ENCODE results near the gene COX7C.
"Not testable (repeated sequence)": the region's sequence is repeated elsewhere in the genome, so short reads cannot be mapped to it uniquely, and the experiment has no call there.

The COX7C gene, protein sequence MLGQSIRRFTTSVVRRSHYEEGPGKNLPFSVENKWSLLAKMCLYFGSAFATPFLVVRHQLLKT

DNA sequence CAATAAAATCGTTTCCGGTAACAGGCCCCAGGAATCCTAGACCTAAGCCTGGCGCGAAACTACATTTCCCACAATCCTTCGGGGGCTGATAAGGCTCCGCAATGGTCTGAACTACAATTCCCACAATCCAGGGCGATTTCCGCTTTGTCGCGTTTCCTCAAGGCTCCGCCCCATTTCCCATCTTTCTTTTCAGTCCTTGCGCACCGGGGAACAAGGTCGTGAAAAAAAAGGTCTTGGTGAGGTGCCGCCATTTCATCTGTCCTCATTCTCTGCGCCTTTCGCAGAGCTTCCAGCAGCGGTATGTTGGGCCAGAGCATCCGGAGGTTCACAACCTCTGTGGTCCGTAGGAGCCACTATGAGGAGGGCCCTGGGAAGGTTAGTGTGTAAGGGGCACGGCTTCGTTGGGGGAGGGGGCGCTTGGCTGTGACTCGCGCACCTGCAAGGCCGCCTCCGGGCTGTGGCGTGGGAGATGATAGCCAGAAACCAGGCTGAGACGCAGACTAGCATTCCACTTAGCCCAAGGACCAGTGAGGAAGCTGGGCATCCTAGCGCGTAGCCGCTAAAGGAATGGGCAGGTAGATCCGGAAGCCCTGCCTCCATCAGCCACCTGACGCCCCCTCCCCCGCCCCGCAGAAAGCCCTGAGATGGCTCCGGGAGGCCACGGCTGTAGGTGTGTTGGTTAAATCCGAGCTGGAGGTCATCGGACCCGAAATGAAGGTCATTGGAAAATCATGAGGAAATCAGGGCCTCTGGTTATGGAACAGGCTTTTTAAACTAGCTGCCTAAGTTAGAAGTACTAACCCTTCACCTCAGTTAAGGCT is at the start of gene COX7C:
Gene COX7C, plus strand, starts transcription at position 186 of the 821 bp plus-strand sequence. Its CDS starts 115 bp downstream, at position 301.
- DNase-seq (ENCODE audit: low read depth) = peak; percentile 92

DNA sequence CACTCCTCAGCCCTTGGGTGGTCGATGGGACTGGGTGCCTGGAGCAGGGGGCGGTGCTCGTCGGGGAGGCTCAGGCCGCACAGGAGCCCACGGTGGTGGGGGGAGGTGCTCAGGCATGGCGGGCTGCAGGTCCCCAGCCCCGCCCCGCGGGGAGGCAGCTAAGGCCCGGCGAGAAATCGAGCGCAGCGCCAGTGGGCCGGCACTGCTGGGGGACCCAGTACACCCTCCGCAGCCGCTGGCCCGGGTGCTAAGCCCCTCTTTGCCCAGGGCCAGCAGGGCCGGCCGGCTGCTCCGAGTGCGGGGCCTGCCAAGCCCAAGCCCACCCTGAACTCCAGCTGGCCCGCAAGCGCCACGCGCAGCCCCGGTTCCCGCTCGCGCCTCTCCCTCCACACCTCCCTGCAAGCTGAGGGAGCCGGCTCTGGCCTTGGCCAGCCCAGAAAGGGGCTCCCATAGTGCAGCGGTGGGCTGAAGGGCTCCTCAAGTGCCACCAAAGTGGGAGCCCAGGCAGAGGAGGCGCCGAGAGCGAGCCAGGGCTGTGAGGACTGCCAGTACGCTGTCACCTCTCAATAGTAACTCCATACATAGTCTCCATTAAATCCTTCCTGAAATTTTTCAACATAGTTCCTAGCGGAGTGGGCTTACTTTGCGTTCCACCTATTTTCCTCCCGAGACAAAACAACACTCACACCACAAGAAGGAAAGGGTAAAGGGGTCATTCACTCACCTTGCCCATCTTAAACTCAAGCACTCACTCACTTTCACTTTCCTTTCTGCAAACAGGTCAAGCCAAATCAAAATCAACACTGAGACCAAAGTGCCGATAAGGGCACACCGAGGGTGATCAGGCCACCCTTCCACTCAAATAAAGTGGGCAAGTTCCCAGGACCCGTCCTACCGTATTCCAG is 48.0 kb upstream of the COX7C start:
- DNase-seq (ENCODE audit: low read depth) = not testable (repeated sequence)

DNA sequence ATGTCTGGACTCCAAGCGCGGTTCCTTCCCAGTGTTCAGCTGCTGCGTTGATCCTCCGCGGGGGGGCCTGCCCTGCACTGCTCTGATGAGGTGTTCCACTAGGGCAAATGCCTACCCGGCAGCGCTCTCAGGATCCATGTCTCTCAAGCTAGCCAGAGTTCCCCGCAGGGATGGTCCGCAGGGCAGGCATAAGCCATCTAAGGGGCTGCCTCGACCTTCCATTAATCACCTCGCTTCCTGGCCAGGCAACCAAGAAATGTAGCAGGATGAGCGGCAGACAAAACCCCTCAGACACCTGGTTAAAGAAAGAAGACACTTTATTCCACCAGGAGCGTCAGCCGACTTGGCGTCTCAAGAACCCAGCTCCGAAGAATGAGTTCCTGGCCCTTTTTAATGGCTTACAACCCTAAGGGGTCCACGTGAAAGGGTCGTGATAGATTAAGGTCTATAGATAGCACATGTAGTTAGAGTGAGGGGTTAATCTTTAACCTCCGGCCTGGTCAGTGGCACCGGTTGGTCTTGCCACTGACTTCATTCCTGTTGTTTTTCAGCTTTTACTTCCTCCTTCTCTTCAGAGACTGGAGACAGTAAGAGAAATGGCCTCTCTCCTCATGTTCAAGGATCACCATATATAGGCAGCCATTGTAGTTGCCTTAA is 47.2 kb upstream of the COX7C start:
- no peak for DNase-seq (ENCODE audit: low read depth)

DNA sequence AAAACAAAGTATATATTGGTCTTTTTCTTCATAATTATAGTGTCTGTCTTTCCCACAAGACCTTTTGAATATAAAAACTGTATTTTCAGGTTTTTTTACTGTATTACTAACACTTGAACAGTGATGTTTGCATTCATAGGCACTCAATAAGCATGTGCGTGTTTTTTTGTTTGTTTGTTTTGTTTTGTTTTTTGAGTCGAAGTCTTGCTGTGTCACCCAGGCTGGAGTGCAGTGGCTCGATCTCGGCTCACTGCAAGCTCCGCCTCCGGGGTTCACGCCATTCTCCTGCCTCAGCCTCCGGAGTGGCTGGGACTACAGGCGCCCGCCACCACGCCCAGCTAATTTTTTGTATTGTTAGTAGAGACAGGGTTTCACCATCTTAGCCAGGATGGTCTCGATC is 46.6 kb upstream of the COX7C start:
- not testable (repeated sequence) for DNase-seq (ENCODE audit: low read depth)

DNA sequence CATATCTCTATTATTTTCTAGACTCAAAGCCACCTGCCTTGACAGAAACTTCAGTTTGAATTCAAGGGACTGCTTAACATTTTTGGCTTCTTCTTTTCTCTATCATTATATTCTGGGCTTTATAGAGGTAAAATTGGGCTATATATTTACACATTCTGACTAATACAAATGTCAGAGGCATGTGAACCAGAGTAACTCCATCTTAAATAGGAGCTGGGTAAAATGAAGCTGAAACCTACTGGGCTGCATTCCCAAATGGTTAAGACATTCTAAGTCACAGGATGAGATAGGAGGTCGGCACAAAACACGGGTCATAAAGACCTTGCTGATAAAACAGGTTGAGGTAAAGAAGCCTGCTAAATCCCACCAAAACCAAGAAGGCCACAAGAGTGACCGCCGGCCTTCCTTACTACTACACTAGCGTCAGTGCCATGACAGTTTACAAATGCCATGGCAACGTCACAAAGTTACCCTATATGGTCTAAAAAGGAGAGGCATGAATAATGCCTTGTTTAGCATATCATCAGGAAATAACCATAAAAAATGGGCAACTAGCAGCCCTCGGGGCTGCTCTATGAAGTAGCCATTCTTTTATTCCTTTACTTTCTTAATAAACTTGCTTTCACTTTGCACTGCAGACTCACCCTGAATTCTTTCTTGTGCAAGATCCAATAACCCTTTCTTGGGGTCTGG is 44.8 kb upstream of the COX7C start:
- no peak for DNase-seq (ENCODE audit: low read depth)

DNA sequence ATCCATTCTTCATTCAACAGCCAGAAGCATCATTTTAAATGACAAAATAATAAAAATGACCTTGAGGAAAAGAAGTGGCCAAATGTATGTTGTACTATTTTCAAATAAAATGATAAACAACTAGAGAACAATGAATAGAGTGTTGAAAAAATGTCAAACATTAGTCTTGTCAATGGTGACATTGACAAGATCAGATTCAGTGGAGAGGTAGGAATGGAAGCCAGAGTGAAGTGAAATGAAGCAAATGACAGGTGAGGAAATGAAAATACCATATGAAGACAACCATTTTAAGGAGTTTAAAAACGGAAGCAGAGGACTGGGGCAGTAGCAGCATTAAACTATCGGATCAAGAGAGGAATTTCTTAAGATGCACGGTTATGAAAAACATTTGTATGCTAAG is 38.2 kb upstream of the COX7C start:
- DNase-seq (ENCODE audit: low read depth) = no peak

DNA sequence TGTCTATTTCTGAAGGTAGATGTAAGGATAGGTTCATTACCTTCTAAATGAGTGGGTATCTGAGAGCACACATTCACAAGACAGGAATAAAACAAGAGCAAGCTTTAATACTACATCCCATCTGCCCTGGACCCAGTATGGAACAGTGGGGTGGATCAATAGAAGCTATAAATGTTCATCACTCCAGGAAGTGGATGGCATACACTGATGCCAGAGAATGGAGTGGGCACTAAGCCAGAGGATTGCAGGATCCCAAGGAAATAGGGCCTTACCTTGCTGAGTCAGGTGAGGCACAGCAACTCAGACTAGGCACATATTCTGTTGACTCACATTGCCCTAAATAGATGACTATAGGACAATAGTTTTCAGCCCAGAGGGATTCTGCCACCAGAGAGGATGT is 21.3 kb upstream of the COX7C start:
- no peak for DNase-seq (ENCODE audit: low read depth)

DNA sequence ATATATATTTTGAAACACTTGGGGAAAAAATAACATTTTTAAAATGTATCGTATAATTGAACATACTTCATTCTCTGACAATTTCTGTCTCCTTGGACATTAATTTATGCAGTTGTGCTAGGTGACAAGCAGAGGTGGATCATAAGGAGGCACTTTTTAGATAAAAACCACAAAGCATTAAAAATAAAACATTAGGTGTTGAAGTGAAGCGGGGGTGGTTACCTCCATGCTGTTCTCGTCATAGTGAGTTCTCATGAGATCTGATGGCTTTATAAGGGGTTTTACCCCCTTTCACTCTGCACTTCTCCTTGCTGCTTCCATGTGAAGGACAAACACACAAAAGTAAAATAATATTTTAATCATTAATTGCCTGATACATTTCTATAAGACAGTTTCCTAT is 11.9 kb upstream of the COX7C start:
- DNase-seq (ENCODE audit: low read depth) = no peak

DNA sequence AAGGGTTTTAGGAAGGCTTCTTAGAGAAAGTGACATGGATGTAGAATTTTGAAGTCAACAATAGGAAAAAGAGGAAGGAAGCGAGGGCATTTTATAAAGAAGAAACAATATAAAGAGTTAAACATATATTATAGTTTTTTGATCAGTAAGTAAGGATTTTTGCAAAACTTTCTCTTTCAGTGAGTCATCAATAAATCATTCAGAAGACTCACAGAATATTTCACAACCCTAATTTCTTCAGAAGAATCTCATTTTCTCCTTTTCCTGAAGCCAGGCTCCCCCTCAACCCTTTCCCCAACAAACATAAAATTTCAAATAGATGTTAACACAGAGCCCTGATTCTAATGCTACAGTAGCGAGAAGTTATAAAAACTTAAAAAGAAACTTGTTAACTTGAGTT is 4.3 kb upstream of the COX7C start:
- DNase-seq (ENCODE audit: low read depth) = no peak

DNA sequence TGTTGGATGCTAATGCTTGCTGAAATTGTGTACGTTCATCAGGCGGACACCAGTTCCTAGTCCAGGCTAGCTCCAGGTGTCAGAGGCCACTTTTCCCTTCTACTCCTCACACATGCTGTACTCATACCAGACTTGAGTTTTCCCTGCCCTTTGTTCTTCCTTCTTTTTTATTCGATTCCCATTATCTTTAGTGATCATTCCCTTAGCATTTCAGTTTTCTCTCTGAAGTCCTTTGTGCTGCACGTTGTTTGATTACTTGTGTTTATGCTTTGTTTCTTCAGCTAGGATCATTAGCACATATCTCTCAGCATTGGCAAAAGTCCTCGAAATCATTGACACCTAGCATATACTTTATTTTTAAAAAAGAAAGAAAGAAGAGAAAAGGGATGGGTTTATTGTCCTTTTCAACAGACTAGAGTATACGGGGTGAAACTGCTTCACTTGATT is 409 bp upstream of the COX7C start:
- no peak for DNase-seq (ENCODE audit: low read depth)

DNA sequence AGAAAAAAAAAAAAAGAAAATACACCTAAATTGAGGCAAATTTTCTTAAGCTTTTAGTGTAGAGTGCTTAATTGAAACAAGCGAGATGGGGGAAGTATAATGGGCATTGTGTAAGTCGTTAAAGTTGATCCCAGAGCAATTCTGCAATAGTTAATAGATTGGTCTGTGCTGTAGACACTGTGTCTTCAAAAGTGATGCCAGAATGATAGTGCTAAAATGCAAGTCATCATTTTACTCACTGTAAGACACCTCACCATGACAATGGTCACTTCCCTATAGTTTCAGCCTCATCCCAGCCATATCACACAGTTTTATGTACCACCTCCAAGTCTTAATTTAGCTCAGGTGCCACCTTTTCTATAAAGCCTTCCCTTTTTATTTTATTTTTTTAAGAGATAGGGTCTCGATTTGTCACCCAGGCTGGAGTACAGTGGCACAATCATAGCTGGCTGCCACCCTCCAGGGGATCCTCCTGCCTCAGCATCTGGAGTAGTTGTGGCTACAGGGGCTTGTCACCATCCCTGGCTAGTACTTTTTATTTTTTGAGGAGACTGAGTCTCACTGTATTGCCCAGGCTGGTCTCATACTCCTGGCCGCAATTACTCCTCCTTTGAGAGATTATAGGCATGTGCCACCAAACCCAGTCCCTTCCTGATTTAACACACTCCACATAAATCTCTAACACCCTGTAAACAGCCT is 6.2 kb downstream of the COX7C start:
- no peak for DNase-seq (ENCODE audit: low read depth)

DNA sequence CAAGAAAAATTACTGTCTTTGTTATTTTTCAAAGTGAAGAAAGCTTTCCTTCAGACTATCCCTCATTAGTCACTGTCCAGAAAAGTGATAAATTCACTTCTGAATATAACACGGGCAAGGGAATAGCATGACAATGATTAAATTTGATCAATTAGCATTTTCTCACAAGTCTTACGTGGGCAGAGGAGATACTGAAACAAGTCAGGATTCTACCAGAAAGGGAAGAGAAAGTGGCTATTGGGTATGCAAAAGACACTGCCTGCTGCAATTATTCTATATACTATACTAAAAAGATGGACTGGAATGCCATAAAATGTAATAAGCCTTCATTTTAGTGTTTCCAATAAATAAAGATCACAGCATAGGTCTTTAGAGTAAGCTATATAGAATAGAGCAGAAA is 7.4 kb downstream of the COX7C start:
- no peak for DNase-seq (ENCODE audit: low read depth)

DNA sequence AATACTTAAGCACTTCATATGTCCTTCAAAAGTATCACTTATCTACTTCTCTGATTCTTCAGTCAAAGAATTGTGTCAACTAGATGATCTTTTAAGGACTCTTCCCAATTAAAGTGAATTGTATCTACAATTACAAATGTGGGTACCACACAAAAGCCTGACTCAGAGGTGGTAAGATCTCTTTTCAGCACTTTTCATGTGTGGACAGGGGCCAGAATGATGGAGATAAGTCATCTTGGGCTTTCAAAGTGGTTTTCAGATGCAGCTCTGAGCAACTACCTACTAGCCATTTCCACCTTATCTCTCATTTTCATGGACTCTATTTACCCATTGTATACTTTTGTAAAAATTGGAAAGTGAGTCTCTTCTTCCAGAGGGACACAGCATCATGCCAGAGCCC is 8.4 kb downstream of the COX7C start:
- no peak for DNase-seq (ENCODE audit: low read depth)

DNA sequence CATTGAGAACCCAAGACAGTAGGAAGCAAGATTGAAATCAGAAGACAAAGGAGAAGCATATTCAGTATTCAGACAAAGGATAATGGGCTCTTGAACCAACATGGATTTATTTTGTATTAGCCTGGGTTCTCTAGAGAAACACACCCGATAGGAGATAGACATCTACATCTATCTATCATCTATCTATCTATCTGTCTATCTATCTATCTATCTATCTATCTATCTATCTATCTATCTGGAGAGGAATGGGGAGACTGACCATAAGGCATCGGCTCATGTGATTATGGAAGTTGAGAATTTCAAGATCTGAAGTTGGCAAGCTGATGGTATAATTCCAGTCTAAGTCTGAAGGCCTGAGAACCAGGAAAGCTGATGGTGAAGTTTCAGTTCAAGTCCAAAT is 13.4 kb downstream of the COX7C start:
- DNase-seq (ENCODE audit: low read depth) = no peak

DNA sequence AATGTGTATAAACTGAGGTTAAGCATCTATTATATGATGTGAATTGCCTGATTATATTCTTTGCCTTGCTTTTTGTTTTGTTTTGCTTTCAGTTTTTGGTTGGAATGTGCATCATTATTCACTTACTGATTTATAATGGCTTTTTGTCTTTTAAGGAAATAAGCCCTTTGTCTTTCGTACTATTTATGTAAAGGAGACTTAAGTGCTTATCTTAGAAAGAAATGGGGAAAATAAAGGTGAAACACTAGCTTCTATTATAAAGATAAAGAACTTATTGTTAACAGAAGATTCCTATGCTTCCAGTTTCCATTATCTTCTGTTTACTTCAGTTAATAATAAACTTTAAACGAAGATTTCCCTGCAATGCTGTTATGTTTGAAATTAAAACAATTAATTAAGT is 23.3 kb downstream of the COX7C start:
- DNase-seq (ENCODE audit: low read depth) = no peak

DNA sequence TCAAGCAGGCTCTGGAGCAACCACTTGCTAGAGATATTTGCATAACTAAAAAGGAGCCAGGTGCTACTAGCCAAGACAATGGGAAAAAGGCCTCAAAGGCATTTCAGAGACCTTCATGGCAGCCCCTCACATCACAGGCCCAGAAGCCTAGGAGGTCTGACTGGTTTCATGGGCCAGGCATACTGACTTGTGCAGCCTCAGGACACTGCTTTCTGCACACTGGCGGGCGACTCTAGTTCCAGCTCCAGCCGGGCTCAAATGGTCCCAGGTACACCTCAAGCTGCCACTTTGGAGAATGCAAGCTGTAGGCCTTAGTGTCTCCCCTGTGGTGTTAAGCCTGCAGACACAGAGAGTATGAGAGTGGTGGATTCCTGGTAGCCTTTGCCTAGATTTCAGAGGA is 27.1 kb downstream of the COX7C start:
- no peak for DNase-seq (ENCODE audit: low read depth)

DNA sequence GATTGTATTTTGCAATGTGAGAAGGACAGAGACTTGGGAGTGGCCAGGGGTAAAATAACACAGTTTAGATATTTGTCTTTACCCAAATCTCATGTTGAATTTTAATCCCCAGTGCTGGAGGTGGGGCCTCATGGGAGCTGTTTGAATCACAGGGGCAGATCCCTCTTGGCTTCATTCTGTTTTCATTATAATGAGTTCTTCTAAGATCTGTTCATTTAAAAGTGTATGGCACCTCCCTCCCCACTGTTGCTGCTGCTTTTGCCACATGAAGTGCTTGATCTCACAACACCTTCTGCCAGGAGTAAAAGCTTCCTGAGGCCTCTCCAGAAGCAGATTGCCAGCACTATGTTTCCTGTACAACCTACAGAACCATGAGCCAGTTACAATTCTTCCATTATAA is 28.1 kb downstream of the COX7C start:
- DNase-seq (ENCODE audit: low read depth) = no peak

DNA sequence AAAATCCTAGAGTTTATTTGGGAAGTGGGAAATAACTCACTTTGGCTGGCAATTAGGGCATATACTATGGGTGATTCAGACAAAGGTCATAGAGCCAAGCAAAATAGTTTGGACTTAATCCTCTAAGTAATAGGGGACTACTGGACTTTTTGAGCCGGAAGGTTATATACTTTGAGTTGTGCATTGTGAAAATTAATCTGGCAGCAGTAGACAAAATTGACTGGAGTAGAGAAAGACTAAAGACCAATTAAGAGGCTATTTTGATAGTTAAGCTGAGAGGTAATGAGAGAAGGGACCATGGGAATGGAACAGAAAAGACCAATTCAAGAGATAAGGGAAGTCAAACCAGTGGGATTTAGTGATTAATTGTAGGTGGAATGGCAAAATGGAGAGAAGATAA is 28.9 kb downstream of the COX7C start:
- DNase-seq (ENCODE audit: low read depth) = no peak

DNA sequence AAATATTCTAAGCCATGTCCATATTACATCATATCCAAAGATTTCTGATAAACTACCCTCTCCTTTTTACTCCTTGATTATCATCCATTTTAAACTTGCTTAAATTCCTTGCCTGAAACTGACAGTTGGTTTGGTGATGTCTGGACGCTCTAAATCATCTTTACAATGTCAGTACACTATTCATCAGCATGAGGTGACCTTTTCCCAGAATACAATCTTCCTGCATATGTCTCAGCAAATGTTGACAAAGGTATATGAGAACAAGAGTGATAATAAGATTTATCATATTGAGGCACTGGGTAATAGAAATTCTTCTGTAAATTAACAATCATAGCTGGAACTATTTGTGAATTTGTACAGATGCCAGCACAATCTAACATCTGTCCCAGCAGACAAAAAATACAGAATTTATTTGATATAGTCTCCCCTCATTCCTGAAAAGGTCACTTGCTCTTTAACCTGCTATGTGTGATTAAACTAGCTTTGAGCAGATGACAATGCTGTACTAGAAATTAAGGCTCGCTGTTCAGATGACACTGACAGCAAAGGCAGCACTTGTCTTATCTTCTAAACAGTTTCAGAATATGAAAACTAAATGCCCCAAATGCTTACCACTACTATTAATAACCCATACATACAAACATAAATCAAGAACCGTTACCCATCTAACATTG is 32.2 kb downstream of the COX7C start:
- no peak for DNase-seq (ENCODE audit: low read depth)

DNA sequence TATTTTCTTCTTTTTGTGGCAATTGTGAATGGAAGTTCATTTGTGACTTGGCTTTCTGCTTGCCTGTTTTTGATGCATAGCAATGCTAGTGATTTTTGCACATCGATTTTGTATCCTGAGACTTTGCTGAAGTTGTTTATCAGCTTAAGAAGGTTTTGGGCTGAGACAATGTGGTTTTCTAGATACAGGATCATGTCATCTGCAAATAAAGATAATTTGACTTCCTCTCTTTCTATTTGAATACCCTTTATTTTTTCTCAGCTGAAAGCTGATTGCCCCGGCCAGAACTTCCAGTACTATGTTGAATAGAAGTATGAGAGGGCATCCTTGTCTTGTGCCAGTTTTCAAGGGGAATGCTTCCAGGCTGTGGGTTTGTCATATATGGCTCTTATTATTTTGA is 43.0 kb downstream of the COX7C start:
- DNase-seq (ENCODE audit: low read depth) = not testable (repeated sequence)

DNA sequence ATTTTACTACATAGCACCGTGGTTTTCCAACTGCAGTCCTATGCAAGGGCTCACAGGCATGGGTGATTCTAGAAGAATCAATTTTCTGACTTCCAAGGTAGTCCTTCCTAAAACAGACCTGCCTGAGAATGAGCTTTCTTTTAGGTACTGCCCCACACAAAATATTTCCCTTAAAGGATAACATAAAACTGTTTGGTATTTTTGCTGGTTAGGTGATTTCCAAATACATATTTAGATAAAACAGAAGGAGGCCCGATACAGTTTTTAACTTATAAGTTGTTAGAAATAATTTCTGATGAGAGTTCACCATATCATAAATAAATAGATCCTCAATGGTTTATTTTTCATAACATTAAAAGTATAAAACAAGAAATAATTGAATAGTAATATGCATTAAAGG is 46.4 kb downstream of the COX7C start:
- no peak for DNase-seq (ENCODE audit: low read depth)

Measured in stimulated activated CD4-positive, alpha-beta T cell treated with anti-CD3 and anti-CD28 coated beads, Interleukin-2, amount 100 ng/mL, for 4 hours (primary cell).